ENCODE data around the gene RPH3AL. TPM values are rescaled to one million over a fixed set of nuclear protein-coding genes. Genes with fewer than 3 reads are reported as not detected.

Gene RPH3AL
- total and polyA plus RNA-seq, 2 of the 8 experiments (the other 6 are each of a cell fraction or from before 2014, with no cell fraction given) = 5.6 to 5.8 TPM

GRCh38 chr17:258045-258734 is 94.4 kb downstream of the RPH3AL start:
- Histone ChIP-seq H3K27me3 (replicated peaks in 1 of 4; ENCODE audit: control insufficient read depth in 3 of 4, extremely low read depth in 1 of 4, insufficient read depth in 3 of 4, low read length in 3 of 4) (peaks cover 0 to 7% (median 5%) of the 10 kb centered on the region in 4 experiments; a peak in 4 of 7 replicates), H3K56ac (replicated peaks; ENCODE audit: insufficient read length, low read depth, low read length) (no peak overlapping the region), H2BK15ac (ENCODE audit: low read length) (peak overlapping the region; percentile 88; the same call in 1 of the 2 replicates), H3K79me2 (ENCODE audit: control insufficient read depth in 1 of 2, insufficient read depth in 2 of 2, low read length in 2 of 2) (no peaks in the 10 kb centered on the region), H3K4me1 (replicated peaks in 1 of 4; ENCODE audit: control insufficient read depth in 3 of 4, insufficient read depth in 4 of 4, low read length in 3 of 4) (peaks cover 9 to 21% (median 17%) of the 10 kb centered on the region in 4 experiments), H3K79me1 (ENCODE audit: low read depth, low read length) (no peaks in the 10 kb centered on the region), H4K20me1 (replicated peaks in 1 of 2; ENCODE audit: control insufficient read depth in 1 of 2, insufficient read depth in 2 of 2, low read length in 2 of 2) (no peaks in the 10 kb centered on the region), H4K5ac (ENCODE audit: insufficient read length, low read depth, low read length) (no peak overlapping the region), H2AK5ac (ENCODE audit: low read depth, low read length) (peak overlapping the region; percentile 78; the same call in 1 of the 2 replicates), H3K4ac (replicated peaks; ENCODE audit: insufficient read length, low read depth, low read length) (peak overlapping the region; percentile 67), H3K9me3 (ENCODE audit: insufficient read depth in 2 of 2, low read depth in 1 of 2, low read length in 1 of 2) (no peaks in the 10 kb centered on the region; a peak in 1 of 4 replicates), H3K23me2 (ENCODE audit: low read depth, low read length) (no peaks in the 10 kb centered on the region), H3K18ac (ENCODE audit: extremely low read depth, low read length) (peak overlapping the region; percentile 83), H2BK5ac (ENCODE audit: low read depth, low read length) (peak overlapping the region; percentile 22; the same call in 1 of the 2 replicates), H2BK12ac (ENCODE audit: low read depth, low read length) (peak overlapping the region; percentile 98; the same call in 1 of the 2 replicates), H2AFZ (ENCODE audit: low read length) (no peak overlapping the region), H3K4me2 (ENCODE audit: insufficient read depth in 1 of 2, low read depth in 2 of 2, low read length in 2 of 2) (no peak overlapping the region), H4K8ac (ENCODE audit: extremely low read depth, insufficient read depth, low read length) (no peak overlapping the region; the same call in 1 of the 2 replicates), H3K9ac (replicated peaks in 1 of 4; ENCODE audit: extremely low read depth in 1 of 4, low read depth in 3 of 4, low read length in 3 of 4) (peak overlapping the region in 1 of 4 experiments; percentile 22; a peak in 1 of 7 replicates), H2BK20ac (ENCODE audit: low read length) (peak overlapping the region; percentile 62; the same call in 1 of the 2 replicates), H3K23ac (ENCODE audit: insufficient read length) (no peak overlapping the region), H2BK120ac (replicated peaks; ENCODE audit: low read depth, low read length) (peak overlapping the region; percentile 69), H3K27ac (ENCODE audit: low read depth, low read length) (no peak overlapping the region), H3K14ac (ENCODE audit: insufficient read length) (no peak overlapping the region), H3K36me3 (ENCODE audit: control insufficient read depth in 2 of 4, insufficient read depth in 4 of 4, low read length in 3 of 4) (no peaks in the 10 kb centered on the region), H4K91ac (replicated peaks; ENCODE audit: insufficient read length, low read length) (peak overlapping the region; percentile 75), H3K4me3 (ENCODE audit: extremely low read depth in 1 of 4, insufficient read depth in 2 of 4, low read depth in 3 of 4, low read length in 4 of 4) (no peak overlapping the region)
- 86% methylated on average over 21 of the region's 23 CpGs; no CpG with 5 or more reads in 1 of the 2 experiments for WGBS, 2 experiments (ENCODE audit: extremely low coverage in 1 of 2, insufficient coverage in 1 of 2, insufficient read length in 1 of 2, insufficient replicate concordance in 2 of 2, low coverage in 1 of 2, low lambda C conversion rate in 2 of 2, missing lambda C conversion rate in 1 of 2)
- POLR2A ChIA-PET (ENCODE audit: partially characterized antibody) = interaction anchor here (1.6 kb wide), 1 partner anchor 11 kb away, joined by 3 read pairs; no protein-coding TSS in a partner anchor
- peak in 1 of 2 experiments; percentile 32 for DNase-seq (ENCODE audit: low read depth in 1 of 2, low spot score in 2 of 2)
- FAIRE-seq = no peak
- TF ChIP-seq RAD21 (IDR thresholded peaks at IDR 0.05 in 1 of 2, conservative IDR thresholded peaks at IDR 0.05 in 1 of 2; ENCODE audit: low read depth in 2 of 2, low read length in 2 of 2) (no peak), TAF7 (optimal IDR thresholded peaks at IDR 0.05; ENCODE audit: borderline replicate concordance, low read depth, low read length) (no peak)
- CTCF ChIA-PET (ENCODE audit: partially characterized antibody) = no interaction called here

All from H1 (cell line).